GM18505 (cell line): ENCODE results near the gene SOX18.

Experiments
- ATAC-seq: cut with Tn5 transposase; IDR thresholded peaks from one replicate; pipeline ENCODE4 v1.9.1; 2021; ENCODE audit not compliant: unreplicated experiment
- POLR2A ChIP-seq: IDR thresholded peaks from 4 replicates; pipeline ENCODE4 v1.6.1; 2011; ENCODE audit warnings: borderline replicate concordance; ENCODE audit not compliant: insufficient read depth, insufficient read length; ENCODE audit errors: extremely low read depth

SOX18 gene

GRCh38 chr20:64084685-64085152 lies 35.3 kb upstream of the SOX18 start:
- no peak for TF ChIP-seq POLR2A

GRCh38 chr20:64083804-64084684 lies 34.6 kb upstream of the SOX18 start, which contains the start of gene LKAAEAR1:
LKAAEAR1 (minus strand) TSS chr20:64084398; CDS start chr20:64084219, 179 bp downstream.
- ATAC-seq: no peak
- no peak for TF ChIP-seq POLR2A

More at GRCh38 chr20:64084685-64085152, 35.3 kb upstream of the SOX18 start:
- no peak for ATAC-seq

- no peak for TF ChIP-seq POLR2A
These were observed 34.0 kb upstream of the SOX18 start for GRCh38 chr20:64083378-64083803.

GRCh38 chr20:64082820-64083377 lies 33.5 kb upstream of the SOX18 start:
- TF ChIP-seq POLR2A: no peak
- no peak for ATAC-seq

More at GRCh38 chr20:64083378-64083803, 34.0 kb upstream of the SOX18 start:
- no peak for ATAC-seq

GRCh38 chr20:64082126-64082731 lies 32.8 kb upstream of the SOX18 start:
- no peak for TF ChIP-seq POLR2A
- ATAC-seq: no peak

- ATAC-seq: no peak
These were observed 32.2 kb upstream of the SOX18 start for GRCh38 chr20:64081624-64081964.

GRCh38 chr20:64080813-64081623 lies 31.6 kb upstream of the SOX18 start:
- TF ChIP-seq POLR2A: no peak
- no peak for ATAC-seq

More at GRCh38 chr20:64081624-64081964, 32.2 kb upstream of the SOX18 start:
- TF ChIP-seq POLR2A: no peak

- ATAC-seq: no peak
- TF ChIP-seq POLR2A: no peak
These were observed 30.8 kb upstream of the SOX18 start, which contains the start of gene OPRL1 for GRCh38 chr20:64080013-64080812. OPRL1 (plus strand) TSS chr20:64080082; CDS start chr20:64092721, 12,639 bp downstream.

GRCh38 chr20:64079273-64080012 lies 30.0 kb upstream of the SOX18 start, which contains the start of gene RGS19:
RGS19 (minus strand) TSS chr20:64079518; CDS start chr20:64076886, 2,632 bp downstream.
- peak; percentile 51 for TF ChIP-seq POLR2A
- no peak for ATAC-seq

- no peak for ATAC-seq
- TF ChIP-seq POLR2A: no peak
These were observed 29.5 kb upstream of the SOX18 start for GRCh38 chr20:64078934-64079272.

GRCh38 chr20:64077876-64078551 lies 28.6 kb upstream of the SOX18 start:
- TF ChIP-seq POLR2A: no peak

More at GRCh38 chr20:64077876-64078551, 28.6 kb upstream of the SOX18 start:
- no peak for ATAC-seq
